Activated CD8-positive, alpha-beta memory T cell treated with anti-CD3 and anti-CD28 coated beads, Interleukin-2, amount 50 U/mL, for 1 hour (primary cell): Measurements from ENCODE around the gene ZDHHC19.
"Not testable (repeated sequence)": the region's sequence is repeated elsewhere in the genome, so short reads cannot be mapped to it uniquely, and the experiment has no call there.

ENCODE experiments used
- DNase-seq: peaks from one replicate; pipeline ENCODE4 v3.0.0-alpha.2; 2020; ENCODE audit errors: extremely low read depth

Gene ZDHHC19

GRCh38 chr3:196225086-196225485 lies 13.9 kb upstream of the ZDHHC19 start:
- DNase-seq, result no peak

- no peak for DNase-seq
Observed at GRCh38 chr3:196222876-196223595, 11.8 kb upstream of the ZDHHC19 start.

- no peak for DNase-seq
Observed at GRCh38 chr3:196220991-196221390, 9.8 kb upstream of the ZDHHC19 start.

- no peak for DNase-seq
Observed at GRCh38 chr3:196220587-196220986, 9.4 kb upstream of the ZDHHC19 start.

GRCh38 chr3:196219970-196220311 lies 8.7 kb upstream of the ZDHHC19 start:
- no peak for DNase-seq

- peak; percentile 56 for DNase-seq
Observed at GRCh38 chr3:196219194-196219969, 8.2 kb upstream of the ZDHHC19 start.

GRCh38 chr3:196218155-196218712 lies 7.0 kb upstream of the ZDHHC19 start:
- no peak for DNase-seq

- DNase-seq, result no peak
Observed at GRCh38 chr3:196217307-196218154, 6.3 kb upstream of the ZDHHC19 start.

- DNase-seq, result no peak
Observed at GRCh38 chr3:196216681-196217211, 5.5 kb upstream of the ZDHHC19 start.

- no peak for DNase-seq
Observed at GRCh38 chr3:196216089-196216564, 4.9 kb upstream of the ZDHHC19 start, which contains the start of gene SLC51A. SLC51A (plus strand) TSS chr3:196216534; CDS start chr3:196216713, 179 bp downstream.

GRCh38 chr3:196215493-196216020 lies 4.4 kb upstream of the ZDHHC19 start:
- no peak for DNase-seq

GRCh38 chr3:196214783-196215441 lies 3.7 kb upstream of the ZDHHC19 start:
- no peak for DNase-seq

GRCh38 chr3:196209944-196210672 lies 1.1 kb downstream of the ZDHHC19 start:
- DNase-seq, result not testable (repeated sequence)

- no peak for DNase-seq
Observed at GRCh38 chr3:196208942-196209695, 2.1 kb downstream of the ZDHHC19 start.

- DNase-seq, result peak; percentile 42
Observed at GRCh38 chr3:196207833-196208607, 3.2 kb downstream of the ZDHHC19 start.

- no peak for DNase-seq
Observed at GRCh38 chr3:196207159-196207832, 3.9 kb downstream of the ZDHHC19 start.

- not testable (repeated sequence) for DNase-seq
Observed at GRCh38 chr3:196205442-196206205, 5.6 kb downstream of the ZDHHC19 start.
